MCF 10A (cell line): ENCODE data around the gene RHCG. TPM values are rescaled to one million over a fixed set of nuclear protein-coding genes. Genes with fewer than 3 reads are reported as not detected.
A peak's percentile ranks its signal among the peaks of the same experiment; 100 is the strongest.

Experiments
- BruUV-seq: library from RNA; stranded (reverse); fragments of 400-500 nt; replicated peaks from 2 replicates; lab custom pipeline; 2021; lab: Mats Ljungman, UMichigan
- CTCF ChIA-PET: fragments of 300-600 bp; sonication (Branson Sonifier 250); formaldehyde crosslinking; extraction: SDS; loops from one replicate; lab custom pipeline; 2021; ENCODE audit warnings: antibody characterized with exemption, inconsistent platforms; lab: Yijun Ruan, JAX
- POLR2A ChIA-PET: fragments of 300-600, 350-650 bp; sonication (Branson Sonifier 250); formaldehyde crosslinking; extraction: SDS; loops from one replicate; lab custom pipeline; 2020; ENCODE audit warnings: antibody characterized with exemption, inconsistent platforms; lab: Yijun Ruan, JAX
- DNase-seq: peaks from one replicate; pipeline ENCODE4 v3.0.0-alpha.2; 2018; ENCODE audit not compliant: unreplicated experiment
- H3K27ac Mint-ChIP-seq: one replicate; pipeline ENCODE4 v1.8.0; 2022; ENCODE audit warnings: mild to moderate bottlenecking, low read depth, mixed read lengths; ENCODE audit not compliant: unreplicated experiment
- H3K27me3 Mint-ChIP-seq: one replicate; pipeline ENCODE4 v1.8.0; 2022; ENCODE audit warnings: mixed read lengths; ENCODE audit not compliant: insufficient read depth, unreplicated experiment
- H3K36me3 Mint-ChIP-seq: one replicate; pipeline ENCODE4 v1.8.0; 2022; ENCODE audit warnings: mild to moderate bottlenecking, moderate library complexity, mixed read lengths; ENCODE audit not compliant: insufficient read depth, unreplicated experiment
- H3K4me1 Mint-ChIP-seq: one replicate; pipeline ENCODE4 v1.8.0; 2022; ENCODE audit warnings: mixed read lengths; ENCODE audit not compliant: insufficient read depth, unreplicated experiment
- H3K4me3 Mint-ChIP-seq: one replicate; pipeline ENCODE4 v1.8.0; 2022; ENCODE audit warnings: mild to moderate bottlenecking, moderate library complexity, mixed read lengths; ENCODE audit not compliant: unreplicated experiment
- H3K9me3 Mint-ChIP-seq: one replicate; pipeline ENCODE4 v1.8.0; 2022; ENCODE audit warnings: mixed read lengths; ENCODE audit not compliant: unreplicated experiment
- CTCF ChIP-seq: fragments of 200-600 bp; IDR thresholded peaks from one replicate; pipeline ENCODE4 v1.8.0; 2022; ENCODE audit warnings: antibody characterized with exemption, mild to moderate bottlenecking; ENCODE audit not compliant: unreplicated experiment
- intact Hi-C: fragments of 100-400 bp; cut with micrococcal nuclease; formaldehyde crosslinking; loops from 2 replicates; pipeline ENCODE4 v1.14.1; 2022
- total RNA-seq: library from RNA; stranded (reverse); gene quantifications from 2 replicates; pipeline ENCODE4 v1.2.3, GENCODE V29; 2022

The RHCG gene
- total RNA-seq, 1 experiment from 2014 or later, result not detected

- intact Hi-C loops, result no loop called here
- H3K27me3 Mint-ChIP-seq, result peaks cover 42% of the 10 kb centered on the region
- H3K9me3 Mint-ChIP-seq, result no peaks in the 10 kb centered on the region
- no peak overlapping the region for H3K27ac Mint-ChIP-seq
- DNase-seq, result no peak
- no peak for TF ChIP-seq CTCF
- no peaks in the 10 kb centered on the region for H3K4me1 Mint-ChIP-seq
- ChIA-PET POLR2A (interaction anchor here (0.6 kb wide), 1 partner anchor 401 kb away, joined by 3 read pairs; no protein-coding TSS in a partner anchor), CTCF (interaction anchor here (0.6 to 5.7 kb wide), 4 partner anchors 9 to 132 kb away, joined by 3 to 91 read pairs (median 4); no protein-coding TSS in a partner anchor)
- BruUV-seq, result no TSS peak
- H3K36me3 Mint-ChIP-seq, result no peaks in the 10 kb centered on the region
- H3K4me3 Mint-ChIP-seq, result no peak overlapping the region
Measured at GRCh38 chr15:89436560-89437311, 59.6 kb downstream of the RHCG start.

GRCh38 chr15:89435362-89435761, 61.0 kb downstream of the RHCG start:
- Mint-ChIP-seq H3K4me1 (peaks cover 3% of the 10 kb centered on the region), H3K4me3 (no peak overlapping the region), H3K36me3 (no peaks in the 10 kb centered on the region), H3K27me3 (peaks cover 42% of the 10 kb centered on the region), H3K9me3 (no peaks in the 10 kb centered on the region), H3K27ac (no peak overlapping the region)
- no TSS peak for BruUV-seq
- no peak for DNase-seq
- intact Hi-C loops, result no loop called here
- no peak for TF ChIP-seq CTCF
- POLR2A ChIA-PET, result no interaction called here
- CTCF ChIA-PET, result interaction anchor here (2.1 to 5.7 kb wide), 2 partner anchors 8 to 78 kb away, joined by 11 to 91 read pairs; no protein-coding TSS in a partner anchor

GRCh38 chr15:89433686-89434085, 62.7 kb downstream of the RHCG start:
- H3K27me3 Mint-ChIP-seq, result peaks cover 26% of the 10 kb centered on the region
- no peaks in the 10 kb centered on the region for H3K9me3 Mint-ChIP-seq
- ChIA-PET POLR2A (no interaction called here), CTCF (interaction anchor here (0.6 to 5.7 kb wide), 8 partner anchors 9 to 227 kb away, joined by 3 to 91 read pairs (median 4); no protein-coding TSS in a partner anchor)
- DNase-seq, result no peak
- intact Hi-C loops, result loop anchor here (5.0 kb wide), 1 partner anchor 39 kb away; no protein-coding TSS in a partner anchor
- H3K4me1 Mint-ChIP-seq, result peaks cover 4% of the 10 kb centered on the region
- no TSS peak for BruUV-seq
- H3K27ac Mint-ChIP-seq, result no peak overlapping the region
- TF ChIP-seq CTCF, result no peak
- no peaks in the 10 kb centered on the region for H3K36me3 Mint-ChIP-seq
- no peak overlapping the region for H3K4me3 Mint-ChIP-seq

GRCh38 chr15:89430530-89431341, 65.6 kb downstream of the RHCG start:
- Mint-ChIP-seq H3K4me1 (peaks cover 4% of the 10 kb centered on the region), H3K9me3 (no peaks in the 10 kb centered on the region), H3K27ac (no peak overlapping the region), H3K36me3 (no peaks in the 10 kb centered on the region), H3K4me3 (peak overlapping the region; percentile 51), H3K27me3 (no peaks in the 10 kb centered on the region)
- intact Hi-C loops, result loop anchor here (1.0 to 5.0 kb wide), 2 partner anchors 42 to 72 kb away; no protein-coding TSS in a partner anchor
- ChIA-PET POLR2A (interaction anchor here (0.6 to 2.3 kb wide), 3 partner anchors 9 to 75 kb away, joined by 3 to 8 read pairs (median 3); no protein-coding TSS in a partner anchor), CTCF (interaction anchor here (0.5 to 18.6 kb wide), 22 partner anchors 11 to 224 kb away, joined by 3 to 443 read pairs (median 4); no protein-coding TSS in a partner anchor)
- BruUV-seq, result no TSS peak
- peak; percentile 59 for DNase-seq
- TF ChIP-seq CTCF, result peak; percentile 98
